ENCODE data around the gene ZBTB20. TPM values are rescaled to one million over a fixed set of nuclear protein-coding genes. Genes with fewer than 3 reads are reported as not detected.

Gene ZBTB20
- total RNA-seq, 1 experiment from 2014 or later: 26.4 TPM

GRCh38 chr3:114350271-114350670 lies 796.8 kb downstream of the ZBTB20 start:
- no peak for DNase-seq (ENCODE audit: low read depth)

GRCh38 chr3:114344492-114344891 lies 802.6 kb downstream of the ZBTB20 start:
- DNase-seq (ENCODE audit: low read depth): no peak

- DNase-seq (ENCODE audit: low read depth): no peak
Observed at GRCh38 chr3:114338651-114339357, 808.3 kb downstream of the ZBTB20 start.

- no peak for DNase-seq (ENCODE audit: low read depth)
Observed at GRCh38 chr3:114336857-114337256, 810.2 kb downstream of the ZBTB20 start.

GRCh38 chr3:114336122-114336697 lies 810.9 kb downstream of the ZBTB20 start:
- DNase-seq (ENCODE audit: low read depth): peak; percentile 2

GRCh38 chr3:114333923-114334240 lies 813.2 kb downstream of the ZBTB20 start:
- no peak for DNase-seq (ENCODE audit: low read depth)

- no peak for DNase-seq (ENCODE audit: low read depth)
Observed at GRCh38 chr3:114333180-114333922, 813.7 kb downstream of the ZBTB20 start.

GRCh38 chr3:114332342-114333179 lies 814.5 kb downstream of the ZBTB20 start:
- DNase-seq (ENCODE audit: low read depth): no peak

- DNase-seq (ENCODE audit: low read depth): no peak
Observed at GRCh38 chr3:114331710-114332109, 815.4 kb downstream of the ZBTB20 start.

- no peak for DNase-seq (ENCODE audit: low read depth)
Observed at GRCh38 chr3:114331007-114331406, 816.1 kb downstream of the ZBTB20 start.

GRCh38 chr3:114329823-114330222 lies 817.3 kb downstream of the ZBTB20 start:
- no peak for DNase-seq (ENCODE audit: low read depth)

- no peak for DNase-seq (ENCODE audit: low read depth)
Observed at GRCh38 chr3:114328345-114328744, 818.7 kb downstream of the ZBTB20 start.

- DNase-seq (ENCODE audit: low read depth): no peak
Observed at GRCh38 chr3:114327665-114328064, 819.4 kb downstream of the ZBTB20 start.

- no peak for DNase-seq (ENCODE audit: low read depth)
Observed at GRCh38 chr3:114323546-114324254, 823.4 kb downstream of the ZBTB20 start.

- peak; percentile 41 for DNase-seq (ENCODE audit: low read depth)
Observed at GRCh38 chr3:114320246-114320645, 826.8 kb downstream of the ZBTB20 start.

GRCh38 chr3:114319453-114319852 lies 827.6 kb downstream of the ZBTB20 start:
- peak; percentile 78 for DNase-seq (ENCODE audit: low read depth)

- DNase-seq (ENCODE audit: low read depth): no peak
Observed at GRCh38 chr3:114318295-114318694, 828.8 kb downstream of the ZBTB20 start.

GRCh38 chr3:114314282-114314681 lies 832.8 kb downstream of the ZBTB20 start:
- no peak for DNase-seq (ENCODE audit: low read depth)

- no peak for DNase-seq (ENCODE audit: low read depth)
Observed at GRCh38 chr3:114313426-114313825, 833.7 kb downstream of the ZBTB20 start.

- peak; percentile 8 for DNase-seq (ENCODE audit: low read depth)
Observed at GRCh38 chr3:114310695-114311094, 836.4 kb downstream of the ZBTB20 start.

GRCh38 chr3:114308830-114309229 lies 838.3 kb downstream of the ZBTB20 start:
- no peak for DNase-seq (ENCODE audit: low read depth)
